H1 (cell line): ENCODE measurements around the gene FHAD1. TPM values are rescaled to one million over a fixed set of nuclear protein-coding genes. Genes with fewer than 3 reads are reported as not detected.

Experiments
- CEBPB ChIP-seq: IDR thresholded peaks from 2 replicates; pipeline ENCODE4 v1.6.1; 2012; ENCODE audit warnings: low read depth, low read length
- GABPA ChIP-seq: IDR thresholded peaks from 2 replicates; pipeline ENCODE4 v1.6.1; 2011; ENCODE audit warnings: mild to moderate bottlenecking, low read length, moderate library complexity, borderline replicate concordance; ENCODE audit not compliant: insufficient read depth
- POLR2A ChIP-seq, 2 experiments: IDR thresholded peaks; 1 replicate in 1 of 2; 2 replicates in 1 of 2; pipeline ENCODE4 v1.6.1; 2011; ENCODE audit warnings: low read depth in 2 of 2, low read length in 2 of 2, mild to moderate bottlenecking in 2 of 2; ENCODE audit errors: control extremely low read depth in 1 of 2
- TBP ChIP-seq: IDR thresholded peaks from 2 replicates; pipeline ENCODE4 v1.6.1; 2011; ENCODE audit warnings: low read depth, low read length, improper control_type of control experiment
- polyA plus RNA-seq, 7 experiments: library from polyadenylated mRNA; depleted of rRNA in 3 of 7; stranded (reverse) in 5 of 7; unstranded in 2 of 7; fragments of >200 nt in 5 of 7; fragments of 200-250 nt in 2 of 7; gene quantifications; 1 replicate in 5 of 7; 2 replicates in 1 of 7; 4 replicates in 1 of 7; pipeline versions ENCODE4 v1.2.1 to v1.2.3, GENCODE V29; 2011 to 2013; ENCODE audit warnings: missing spikeins in 2 of 7, mixed read lengths in 2 of 7
- total RNA-seq: library from RNA; stranded (reverse); fragmentation: NEBNext Ultra II Directional; extraction: Animal tissue kit (Norgen Biotek cat#: 25700); gene quantifications from 2 replicates; pipeline ENCODE4 v1.2.1, GENCODE V29; 2021

The FHAD1 gene
- total and polyA plus RNA-seq, 2 of the 8 experiments (the other 6 are each of a cell fraction or from before 2014, with no cell fraction given), result 0.39 to 0.69 TPM

GRCh38 chr1:15324869-15325335 is 77.9 kb downstream of the FHAD1 start (continued):
- TF ChIP-seq GABPA (no peak), POLR2A (IDR thresholded peaks at IDR 0.05; ENCODE audit: control extremely low read depth in 1 of 2, low read depth in 2 of 2, low read length in 2 of 2) (no peak), TBP (no peak), CEBPB (no peak)
